Stimulated activated CD8-positive, alpha-beta memory T cell treated with anti-CD3 and anti-CD28 coated beads, Interleukin-7, amount 100 ng/mL, for 4 hours (primary cell): ENCODE measurements around the gene NGB.

Experiments
- DNase-seq, 2 donors: peaks; one replicate each; pipeline ENCODE4 v3.0.0-alpha.2; 2020; ENCODE audit warnings: low read depth in 2 of 2

The NGB gene

GRCh38 chr14:77264466-77265186 is 6.4 kb downstream of the NGB start:
- no peak for DNase-seq

DNA sequence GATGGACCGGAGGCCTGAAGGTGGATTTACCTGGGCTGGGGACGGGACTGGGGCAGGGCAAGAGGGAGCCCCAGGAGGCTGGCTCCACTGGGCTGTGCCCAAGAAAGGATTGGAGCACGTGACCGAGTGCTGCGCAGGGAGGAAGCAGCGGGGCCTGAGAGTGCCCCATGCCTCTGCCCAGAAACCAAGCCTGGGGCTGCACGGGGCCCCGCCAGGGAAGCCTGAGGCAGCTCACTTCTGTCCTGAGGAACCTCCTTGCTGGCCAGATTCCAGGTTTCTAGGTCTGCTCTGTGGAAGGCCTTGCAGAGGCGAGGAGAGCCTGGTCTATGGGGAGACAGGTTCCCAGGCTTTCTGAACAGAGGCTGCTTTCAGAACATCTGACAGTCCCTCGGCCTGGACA is 10.4 kb downstream of the NGB start:
- no peak for DNase-seq

GRCh38 chr14:77260199-77260598 is 10.8 kb downstream of the NGB start:
- DNase-seq: no peak

GRCh38 chr14:77259025-77259715 is 11.8 kb downstream of the NGB start:
- no peak for DNase-seq

- no peak for DNase-seq
These were observed 12.4 kb downstream of the NGB start for GRCh38 chr14:77258566-77258965.

- DNase-seq: no peak
These were observed 13.3 kb downstream of the NGB start for GRCh38 chr14:77257700-77258099.

DNA sequence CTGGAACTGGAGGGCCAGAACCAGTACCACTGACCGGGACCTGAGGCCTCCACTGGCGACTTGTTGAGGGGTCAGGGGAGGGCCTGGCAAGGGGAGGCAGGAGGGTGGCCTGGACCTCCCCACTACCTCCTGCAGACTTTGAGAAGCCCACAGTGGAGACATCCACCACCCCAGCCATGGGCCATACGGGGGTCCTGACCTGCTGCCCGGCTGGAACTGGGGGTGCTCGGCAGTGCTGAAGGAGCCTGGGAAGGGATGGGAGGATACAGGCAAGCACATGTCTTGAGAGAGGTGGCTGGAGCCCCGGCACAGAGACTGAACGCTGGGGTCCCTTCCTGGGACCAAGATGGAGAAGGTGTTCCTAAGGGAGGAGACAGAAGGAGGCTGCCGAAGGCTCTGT is 14.3 kb downstream of the NGB start:
- no peak for DNase-seq

DNA sequence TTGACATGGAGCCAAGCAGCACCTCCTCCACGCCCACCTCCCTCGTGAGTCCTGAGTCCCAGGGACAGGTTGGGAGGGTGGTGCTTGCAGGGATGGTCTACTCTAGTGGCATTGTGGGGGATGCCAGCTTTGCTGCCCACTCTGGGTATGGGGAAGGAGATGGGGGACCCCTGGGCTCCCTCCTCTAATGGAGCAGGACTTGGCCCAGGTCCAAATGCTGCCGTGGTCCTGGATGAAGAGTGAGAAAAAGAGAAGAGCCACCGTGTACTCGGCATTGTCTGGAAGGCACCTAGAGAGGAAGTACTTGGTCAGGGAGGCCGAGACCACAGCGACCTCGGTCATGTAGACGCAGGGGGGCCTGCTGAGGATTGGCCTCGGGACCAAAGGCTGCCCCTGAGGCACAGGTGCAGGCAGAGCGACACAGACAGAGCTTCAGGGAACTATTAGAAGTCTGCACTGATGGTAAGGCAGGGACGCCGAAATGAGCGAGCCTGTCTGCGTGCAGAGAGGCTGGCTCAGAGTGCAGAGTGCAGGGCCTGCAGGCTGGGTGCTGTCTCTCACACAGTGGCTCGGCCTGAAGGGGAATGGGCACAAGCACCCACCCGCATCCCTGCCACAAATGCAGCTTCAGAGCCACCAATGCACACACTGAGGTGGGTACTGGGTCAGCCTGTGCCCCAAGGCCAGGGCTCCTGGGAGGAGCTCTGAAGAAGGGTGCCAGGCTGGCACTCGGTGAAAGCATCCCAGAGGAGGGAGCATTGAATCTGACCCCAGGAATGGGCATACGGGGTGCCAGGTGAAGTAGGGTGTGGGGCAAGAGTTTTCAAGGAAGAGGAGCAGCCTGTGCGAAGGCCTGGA is 17.4 kb downstream of the NGB start:
- DNase-seq: no peak

DNA sequence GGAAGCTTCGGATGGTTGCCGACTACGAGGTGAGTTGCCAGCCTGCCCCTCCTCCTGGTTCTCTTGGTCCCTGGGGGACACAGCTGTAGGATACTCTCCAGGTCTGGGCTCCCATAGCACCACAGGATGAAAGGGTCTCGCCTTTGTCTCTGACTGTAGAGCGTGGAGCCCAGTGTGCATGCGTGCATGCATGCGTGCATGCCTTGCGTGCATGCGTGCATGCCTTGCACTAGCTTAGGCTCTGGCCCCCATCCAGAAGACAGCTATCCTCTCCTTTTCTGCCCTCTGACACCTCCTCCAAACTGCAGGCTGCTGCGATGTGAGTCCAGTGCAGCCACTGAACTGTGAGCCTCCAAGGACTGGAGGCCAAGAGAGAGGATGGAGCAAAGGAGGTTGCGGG is 19.1 kb downstream of the NGB start:
- DNase-seq: no peak

DNA sequence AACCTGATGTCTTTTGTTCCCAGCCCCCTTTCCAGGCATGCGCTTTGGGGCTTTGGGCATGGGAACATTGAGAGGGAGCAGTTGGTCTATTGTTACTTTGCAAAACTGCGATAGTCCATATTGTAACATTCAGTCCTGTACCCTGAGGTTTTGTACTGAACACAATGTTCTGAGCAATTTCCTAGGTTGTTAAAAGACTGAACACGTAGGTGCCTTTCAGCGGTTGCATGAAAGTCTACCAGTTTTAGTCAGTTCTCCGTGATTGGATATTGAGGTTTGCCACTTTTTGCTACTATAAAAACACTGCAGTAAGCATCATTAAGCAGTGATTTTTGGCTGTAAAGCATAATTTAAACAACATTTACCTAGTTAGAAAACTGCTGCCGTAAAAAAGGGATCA is 20.1 kb downstream of the NGB start:
- no peak for DNase-seq

GRCh38 chr14:77249286-77249685 is 21.7 kb downstream of the NGB start:
- DNase-seq: no peak

- no peak for DNase-seq
These were observed 22.3 kb downstream of the NGB start for GRCh38 chr14:77248666-77249065.

- DNase-seq: no peak
These were observed 24.2 kb downstream of the NGB start for GRCh38 chr14:77246784-77247183.

- DNase-seq: no peak
These were observed 25.2 kb downstream of the NGB start for GRCh38 chr14:77245820-77246219.

DNA sequence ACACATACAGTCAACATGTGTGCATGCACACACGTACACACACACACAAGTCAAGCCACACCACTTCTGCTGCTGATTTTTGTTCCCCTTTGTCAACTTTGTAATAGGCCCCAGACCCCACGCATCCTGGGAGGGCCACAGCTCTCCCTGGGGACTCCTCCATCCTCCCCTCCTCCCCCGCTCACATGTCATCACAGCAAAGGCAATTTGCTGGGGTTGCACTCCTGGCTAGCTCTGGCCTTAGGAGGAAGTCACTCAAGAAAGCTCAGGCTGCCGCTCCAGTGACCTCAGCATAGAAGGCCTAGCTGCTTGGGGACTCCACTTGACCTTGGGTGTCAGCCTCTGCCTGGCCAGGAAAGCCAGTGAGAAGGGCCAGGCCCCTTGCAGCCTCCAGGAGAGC is 27.2 kb downstream of the NGB start:
- DNase-seq: no peak

DNA sequence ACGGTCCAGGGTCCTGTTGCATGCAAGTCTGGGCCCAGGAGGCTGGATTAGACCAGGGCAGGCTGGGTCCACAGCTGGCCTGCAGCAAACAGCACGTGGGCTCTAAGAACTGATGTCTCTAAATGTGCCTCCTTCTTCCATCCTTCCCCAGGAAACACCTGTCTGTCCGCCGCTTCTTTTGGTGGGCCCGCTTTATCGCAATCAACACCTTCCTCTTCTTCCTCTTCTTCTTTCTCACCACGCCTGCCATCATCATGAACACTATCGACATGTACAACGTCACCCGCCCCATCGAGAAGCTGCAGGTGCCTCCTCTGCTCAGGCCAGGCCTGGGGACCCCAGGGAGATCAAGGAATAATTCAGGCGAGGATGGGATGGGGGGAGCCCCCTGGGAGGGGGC is 28.3 kb downstream of the NGB start:
- DNase-seq: no peak

DNA sequence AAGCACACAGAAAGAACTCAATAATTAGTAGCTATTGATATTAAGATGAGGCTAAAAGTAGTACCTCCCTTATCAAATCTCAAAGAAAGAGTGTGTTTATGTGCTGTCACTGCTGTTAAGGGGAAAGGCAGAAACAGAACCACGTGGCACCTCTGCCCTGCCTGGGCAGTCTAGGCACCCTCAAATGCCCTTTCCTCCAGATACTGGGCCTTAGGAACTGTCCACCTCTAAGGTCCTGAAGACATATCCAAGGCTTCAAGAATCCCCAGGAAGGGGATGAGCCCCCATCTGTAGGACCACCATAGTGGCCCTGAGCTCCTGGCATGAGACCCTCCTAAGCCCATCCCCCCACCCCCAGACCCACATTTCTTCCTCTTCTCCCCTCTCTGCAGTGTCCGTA is 29.1 kb downstream of the NGB start:
- DNase-seq: no peak

DNA sequence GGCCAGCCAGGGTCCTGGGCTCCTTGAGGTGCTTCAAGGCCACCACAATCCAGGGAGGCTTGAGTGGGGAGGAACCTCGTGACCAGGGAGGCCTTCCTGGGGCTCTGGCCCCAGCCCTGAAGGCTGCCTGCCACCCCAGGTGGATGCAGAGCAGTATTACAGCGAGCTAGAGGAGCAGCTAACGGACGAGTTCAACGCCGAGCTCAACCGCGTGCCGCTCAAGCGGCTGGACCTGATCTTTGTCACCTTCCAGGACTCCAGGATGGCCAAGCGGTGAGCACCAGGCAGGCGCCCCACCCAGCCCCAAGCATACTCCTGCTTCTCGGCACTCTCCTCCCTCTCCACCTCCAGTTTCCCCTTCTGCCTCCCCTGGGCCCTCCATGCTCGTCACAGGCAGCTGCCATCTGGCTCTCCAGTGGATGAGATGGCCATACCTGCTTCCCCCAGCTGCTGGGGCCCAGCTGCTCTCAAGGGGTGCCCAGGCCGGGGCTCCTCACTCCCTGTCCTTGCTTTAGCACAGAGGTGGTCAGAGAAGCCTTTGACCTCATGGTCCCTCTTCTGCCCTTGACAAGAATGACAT is 30.6 kb downstream of the NGB start:
- no peak for DNase-seq

DNA sequence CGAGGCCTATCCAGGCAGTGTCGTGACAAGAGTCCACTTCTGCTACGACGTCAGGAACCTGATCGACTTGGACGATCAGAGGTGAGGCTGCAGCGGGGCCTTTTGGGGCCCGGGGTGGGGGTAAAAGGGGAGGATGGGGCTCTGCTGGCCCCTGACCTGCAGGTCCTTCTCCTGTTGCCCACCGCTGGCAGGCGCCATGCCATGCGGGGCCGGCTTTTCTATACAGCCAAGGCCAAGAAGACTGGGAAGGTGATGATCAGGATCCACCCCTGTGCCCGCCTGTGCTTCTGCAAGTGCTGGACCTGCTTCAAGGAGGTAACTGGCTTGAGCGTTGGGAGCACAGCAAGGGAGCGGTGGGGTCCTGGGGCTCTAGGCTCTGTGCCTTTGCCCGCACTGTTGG is 31.6 kb downstream of the NGB start:
- DNase-seq: no peak

- DNase-seq: no peak
These were observed 32.0 kb downstream of the NGB start for GRCh38 chr14:77238996-77239395.

DNA sequence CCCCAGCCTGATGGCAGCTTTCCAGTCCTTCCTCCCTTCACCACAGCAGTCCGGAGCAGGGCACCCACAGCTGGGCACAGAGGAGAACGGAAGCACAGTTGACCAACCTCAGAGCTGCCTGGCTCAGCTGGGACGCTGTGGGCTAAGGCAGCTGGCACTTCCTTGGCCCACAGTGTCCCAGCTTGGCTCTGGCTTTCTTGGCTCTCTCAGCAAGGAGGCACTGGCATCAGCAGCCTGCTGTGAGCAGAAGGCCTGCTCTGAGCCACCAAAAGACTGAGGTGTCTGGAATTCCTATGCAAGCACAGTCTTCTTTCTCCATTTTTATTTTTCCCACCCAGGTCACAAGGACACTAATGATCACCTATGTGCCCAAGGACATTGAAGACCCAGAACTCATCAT is 32.6 kb downstream of the NGB start:
- no peak for DNase-seq

DNA sequence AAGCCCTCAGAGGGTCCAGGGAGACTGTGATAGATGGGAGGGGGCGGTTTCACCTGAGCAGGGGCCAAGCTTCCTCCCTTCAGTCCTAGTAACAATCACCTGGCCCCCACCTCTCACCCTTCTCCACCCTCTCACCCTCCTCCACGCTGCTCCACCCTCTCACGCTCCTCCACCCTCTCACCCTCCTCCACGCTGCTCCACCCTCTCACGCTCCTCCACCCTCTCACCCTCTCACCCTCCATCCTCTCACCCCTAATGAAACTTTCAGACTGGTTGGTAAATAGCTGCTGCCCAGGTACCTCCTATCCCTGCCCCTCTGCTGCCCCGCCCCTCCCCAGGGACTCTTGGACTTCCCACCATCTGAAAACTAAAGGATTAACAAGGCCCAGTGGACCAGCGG is 34.2 kb downstream of the NGB start:
- no peak for DNase-seq
